Astrocyte (in vitro differentiated cells and primary cell): ENCODE results near the gene CADM1. TPM values are rescaled to one million over a fixed set of nuclear protein-coding genes. Genes with fewer than 3 reads are reported as not detected.

Source experiments
- DNase-seq: peaks from one replicate; pipeline ENCODE4 v3.0.0-alpha.2; 2010; ENCODE audit warnings: low read depth
- FAIRE-seq: peaks from 2 replicates; lab custom pipeline; 2011; peaks lifted over from hg19 to GRCh38; lab: Jason Lieb, UNC
- H2AFZ ChIP-seq: 2 replicates; pipeline ENCODE4 v1.6.0; 2012; ENCODE audit warnings: low read depth, low read length, inconsistent platforms
- H3K27ac ChIP-seq: 2 replicates; pipeline ENCODE4 v1.5.1; 2011; ENCODE audit warnings: low read depth, low read length, inconsistent platforms
- H3K27me3 ChIP-seq: 2 replicates; pipeline ENCODE4 v1.6.0; 2011; ENCODE audit warnings: low read length, inconsistent platforms; ENCODE audit not compliant: insufficient read depth
- H3K36me3 ChIP-seq: 2 replicates; pipeline ENCODE4 v1.5.1; 2011; ENCODE audit warnings: low read length, inconsistent platforms; ENCODE audit not compliant: insufficient read depth
- H3K4me1 ChIP-seq: 2 replicates; pipeline ENCODE4 v1.5.1; 2011; ENCODE audit warnings: low read length, inconsistent platforms; ENCODE audit not compliant: insufficient read depth
- H3K4me2 ChIP-seq: 2 replicates; pipeline ENCODE4 v1.6.0; 2012; ENCODE audit warnings: low read length, inconsistent platforms
- H3K4me3 ChIP-seq: 2 replicates; pipeline ENCODE4 v1.5.1; 2011; ENCODE audit warnings: low read depth, mild to moderate bottlenecking, low read length, inconsistent platforms; ENCODE audit not compliant: insufficient read depth
- H3K79me2 ChIP-seq: 2 replicates; pipeline ENCODE4 v1.6.0; 2012; ENCODE audit warnings: mild to moderate bottlenecking, low read length, inconsistent platforms; ENCODE audit not compliant: insufficient read depth
- H3K9ac ChIP-seq: 2 replicates; pipeline ENCODE4 v1.6.0; 2012; ENCODE audit warnings: mild to moderate bottlenecking, low read length, inconsistent platforms
- H3K9me3 ChIP-seq: 2 replicates; pipeline ENCODE4 v1.5.1; 2012; ENCODE audit warnings: low read depth, mild to moderate bottlenecking, low read length, inconsistent platforms; ENCODE audit not compliant: insufficient read depth
- H4K20me1 ChIP-seq: 2 replicates; pipeline ENCODE4 v1.6.0; 2012; ENCODE audit warnings: low read length, inconsistent platforms; ENCODE audit not compliant: insufficient read depth
- H3K27ac Mint-ChIP-seq: one replicate; pipeline ENCODE4 v1.8.0; 2021; ENCODE audit warnings: mild to moderate bottlenecking, mixed read lengths; ENCODE audit not compliant: unreplicated experiment
- H3K27me3 Mint-ChIP-seq: one replicate; pipeline ENCODE4 v1.8.0; 2021; ENCODE audit warnings: low read depth, mixed read lengths; ENCODE audit not compliant: unreplicated experiment
- H3K36me3 Mint-ChIP-seq: one replicate; pipeline ENCODE4 v1.8.0; 2021; ENCODE audit warnings: low read depth, mixed read lengths; ENCODE audit not compliant: unreplicated experiment
- H3K4me1 Mint-ChIP-seq: one replicate; pipeline ENCODE4 v1.8.0; 2021; ENCODE audit warnings: low read depth, mixed read lengths; ENCODE audit not compliant: unreplicated experiment
- H3K4me3 Mint-ChIP-seq: one replicate; pipeline ENCODE4 v1.8.0; 2021; ENCODE audit warnings: mild to moderate bottlenecking, moderate library complexity, mixed read lengths; ENCODE audit not compliant: unreplicated experiment
- H3K9me3 Mint-ChIP-seq: one replicate; pipeline ENCODE4 v1.8.0; 2021; ENCODE audit warnings: mild to moderate bottlenecking, mixed read lengths; ENCODE audit not compliant: unreplicated experiment
- CTCF ChIP-seq: IDR thresholded peaks from 2 replicates; pipeline ENCODE4 v1.5.1; 2011; ENCODE audit warnings: low read depth, mild to moderate bottlenecking, inconsistent platforms, low read length, moderate library complexity; ENCODE audit not compliant: insufficient read depth
- EZH2 ChIP-seq: IDR thresholded peaks from 2 replicates; pipeline ENCODE4 v1.6.1; 2012; ENCODE audit warnings: mild to moderate bottlenecking, low read length, inconsistent platforms; ENCODE audit not compliant: insufficient read depth
- total RNA-seq: library from RNA; stranded (reverse); gene quantifications from 2 replicates; pipeline ENCODE4 v1.2.1, GENCODE V29; 2021

CADM1 gene
- total RNA-seq, 1 donor from 2014 or later, result 414 TPM

GRCh38 chr11:115201111-115201792 lies 303.0 kb downstream of the CADM1 start:
- no peaks in the 10 kb centered on the region for H3K27me3 Mint-ChIP-seq
- no peaks in the 10 kb centered on the region for H3K9me3 ChIP-seq
- no peak overlapping the region for H3K4me3 ChIP-seq
- no peaks in the 10 kb centered on the region for H3K9me3 Mint-ChIP-seq
- no peaks in the 10 kb centered on the region for H3K27me3 ChIP-seq
- H3K4me2 ChIP-seq, result peak overlapping the region; percentile 59
- FAIRE-seq (peak; percentile 98), DNase-seq (peak; percentile 99)
- H3K4me3 Mint-ChIP-seq, result peak overlapping the region; percentile 24
- H2AFZ ChIP-seq, result peak overlapping the region; percentile 2
- H3K36me3 ChIP-seq, result no peaks in the 10 kb centered on the region
- TF ChIP-seq CTCF (no peak), EZH2 (no peak)
- H3K9ac ChIP-seq, result peak overlapping the region; percentile 27
- H3K4me1 ChIP-seq, result peaks cover 20% of the 10 kb centered on the region
- H3K36me3 Mint-ChIP-seq, result peaks cover 16% of the 10 kb centered on the region
- H3K27ac Mint-ChIP-seq, result peak overlapping the region; percentile 77
- H4K20me1 ChIP-seq, result no peaks in the 10 kb centered on the region
- H3K79me2 ChIP-seq, result no peaks in the 10 kb centered on the region
- peaks cover 47% of the 10 kb centered on the region for H3K4me1 Mint-ChIP-seq
- peak overlapping the region; percentile 61 for H3K27ac ChIP-seq

- Histone ChIP-seq H3K4me2 (peak overlapping the region; percentile 47), H3K9ac (no peak overlapping the region), H3K9me3 (no peaks in the 10 kb centered on the region), H2AFZ (no peak overlapping the region), H3K4me3 (no peak overlapping the region), H3K36me3 (no peaks in the 10 kb centered on the region), H3K27ac (peak overlapping the region; percentile 31), H3K27me3 (no peaks in the 10 kb centered on the region), H4K20me1 (no peaks in the 10 kb centered on the region), H3K79me2 (no peaks in the 10 kb centered on the region), H3K4me1 (peaks cover 20% of the 10 kb centered on the region)
- TF ChIP-seq CTCF, result no peak
- Mint-ChIP-seq H3K27me3 (no peaks in the 10 kb centered on the region), H3K36me3 (peaks cover 8% of the 10 kb centered on the region), H3K4me1 (peaks cover 50% of the 10 kb centered on the region), H3K27ac (peak overlapping the region; percentile 80), H3K9me3 (no peaks in the 10 kb centered on the region), H3K4me3 (no peak overlapping the region)
- DNase-seq (peak; percentile 74), FAIRE-seq (peak; percentile 97)
Measured at GRCh38 chr11:115199481-115200069, 304.6 kb downstream of the CADM1 start.

GRCh38 chr11:115198321-115198741 lies 305.9 kb downstream of the CADM1 start:
- no peak overlapping the region for H3K9ac ChIP-seq
- H3K79me2 ChIP-seq, result no peaks in the 10 kb centered on the region
- peaks cover 20% of the 10 kb centered on the region for H3K4me1 ChIP-seq
- Mint-ChIP-seq H3K4me3 (no peak overlapping the region), H3K9me3 (no peaks in the 10 kb centered on the region), H3K27me3 (no peaks in the 10 kb centered on the region), H3K4me1 (peaks cover 59% of the 10 kb centered on the region), H3K36me3 (peaks cover 8% of the 10 kb centered on the region), H3K27ac (no peak overlapping the region)
- DNase-seq (no peak), FAIRE-seq (no peak)
- no peak overlapping the region for H3K4me3 ChIP-seq
- no peaks in the 10 kb centered on the region for H3K36me3 ChIP-seq
- no peaks in the 10 kb centered on the region for H3K9me3 ChIP-seq
- no peaks in the 10 kb centered on the region for H4K20me1 ChIP-seq
- H2AFZ ChIP-seq, result no peak overlapping the region
- no peak for TF ChIP-seq EZH2
- TF ChIP-seq CTCF, result no peak
- no peak overlapping the region for H3K27ac ChIP-seq
- H3K27me3 ChIP-seq, result no peaks in the 10 kb centered on the region
- H3K4me2 ChIP-seq, result no peak overlapping the region
